Tongue (tissue), 2 donors: ENCODE data around the gene GNE. TPM values are rescaled to one million over a fixed set of nuclear protein-coding genes. Genes with fewer than 3 reads are reported as not detected.
"Not testable (repeated sequence)": the region's sequence is repeated elsewhere in the genome, so short reads cannot be mapped to it uniquely, and the experiment has no call there.

Source experiments
- DNase-seq: peaks from one replicate; pipeline ENCODE4 v3.0.0-alpha.2; 2015
- total RNA-seq: library from RNA; depleted of rRNA; stranded (reverse); fragments of >200 nt; gene quantifications from one replicate; pipeline ENCODE4 v1.2.3, GENCODE V29; 2014

The GNE gene
- total RNA-seq, 1 donor from 2014 or later, result 33.1 TPM

DNA sequence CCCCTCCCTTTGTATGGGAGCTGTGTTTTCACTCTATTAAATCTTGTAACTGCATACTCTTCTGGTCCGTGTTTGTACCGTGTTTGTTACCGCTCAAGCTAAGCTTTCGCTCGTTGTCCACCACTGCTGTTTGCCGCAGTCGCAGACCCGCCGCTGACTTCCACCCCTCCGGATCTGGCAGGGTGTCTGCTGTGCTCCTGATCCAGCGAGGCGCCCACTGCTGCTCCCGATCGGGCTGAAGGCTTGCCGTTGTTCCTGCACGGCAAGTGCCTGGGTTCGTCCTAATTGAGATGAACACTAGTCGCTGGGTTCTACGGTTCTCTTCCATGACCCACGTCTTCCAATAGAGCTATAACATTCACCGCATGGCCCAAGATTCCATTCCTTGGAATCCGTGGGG lies 6.6 kb upstream of the GNE start:
- no peak for DNase-seq

DNA sequence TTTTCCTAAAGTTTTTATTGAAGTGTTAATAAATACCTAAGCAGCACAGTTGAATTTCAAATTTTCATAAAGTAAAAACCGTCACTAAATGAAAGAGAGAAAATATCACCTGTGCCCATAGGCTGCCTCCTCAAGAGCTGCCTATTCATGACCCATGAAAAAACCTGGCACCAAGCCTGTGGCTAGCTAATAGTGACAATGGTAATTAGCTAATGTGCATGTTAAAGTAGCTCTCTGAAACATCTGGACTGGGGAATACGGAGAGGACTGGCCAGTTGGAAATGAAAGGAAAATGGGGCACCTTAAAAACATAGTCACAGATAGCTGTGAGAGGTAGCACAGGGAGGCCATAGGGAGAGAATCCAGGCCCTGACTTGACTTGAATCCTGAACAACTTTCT lies 5.4 kb upstream of the GNE start:
- DNase-seq, result no peak

DNA sequence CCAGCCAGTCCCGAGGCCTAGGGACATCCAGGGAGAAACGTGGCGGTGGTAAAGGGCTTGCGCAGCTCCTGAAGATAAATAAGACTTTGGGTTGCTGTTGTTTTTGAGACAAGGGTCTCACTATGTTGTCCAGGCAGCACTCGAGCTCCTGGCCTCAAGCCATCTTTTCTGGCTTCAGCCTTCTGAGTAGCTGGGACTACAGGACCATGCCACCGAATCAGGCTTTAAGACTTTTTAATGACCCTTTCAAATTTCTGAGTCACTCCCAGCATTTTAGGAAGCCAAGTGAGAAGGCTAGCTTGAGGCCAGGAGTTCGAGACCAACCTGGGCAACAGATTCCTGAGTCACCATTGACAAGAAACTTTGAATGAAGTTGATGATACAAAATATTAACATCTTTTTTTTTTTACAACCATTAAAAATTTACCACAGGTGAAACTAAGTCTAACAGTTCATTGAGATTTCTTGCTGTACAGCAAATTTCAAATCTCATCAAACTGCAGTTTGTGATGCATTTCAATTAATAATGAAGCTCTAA lies 817 bp upstream of the GNE start:
- DNase-seq, result no peak

DNA sequence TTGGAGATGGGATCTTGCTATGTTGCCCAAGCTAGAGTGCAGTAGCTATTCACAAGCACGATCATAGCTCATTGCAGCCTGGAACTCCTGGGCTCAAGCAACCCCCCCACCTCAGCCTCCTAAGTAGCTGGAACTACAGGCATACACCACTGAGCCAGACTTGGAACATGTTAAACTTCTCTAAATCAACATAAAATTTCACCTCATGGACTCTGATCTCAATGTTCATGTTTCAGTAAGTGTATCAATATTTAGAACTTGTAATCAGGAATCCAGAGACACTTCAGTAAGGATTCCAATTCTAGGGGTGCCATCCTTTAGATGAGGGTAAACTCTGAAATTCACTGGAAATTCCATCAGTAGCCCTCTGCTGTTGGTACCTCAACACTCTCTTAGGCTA lies 6.8 kb downstream of the GNE start:
- DNase-seq, result no peak

DNA sequence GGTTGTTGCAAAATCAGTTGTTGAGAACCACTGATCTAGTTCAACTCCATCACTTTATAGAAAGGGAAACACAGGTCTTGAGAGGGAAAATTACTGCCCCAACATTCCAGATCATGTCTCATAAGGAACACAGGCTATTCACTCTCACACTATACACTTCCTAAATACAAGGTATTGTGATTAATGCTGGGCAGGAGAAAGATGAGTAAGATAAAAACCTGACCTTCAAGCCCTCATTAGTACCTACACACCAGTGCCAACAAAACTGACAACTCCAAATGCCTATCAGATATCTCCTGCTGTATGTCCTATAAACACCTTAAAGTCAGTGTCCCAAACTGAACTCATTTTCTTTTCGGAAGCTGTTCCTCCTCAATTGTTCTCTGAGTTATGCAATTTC lies 8.2 kb downstream of the GNE start:
- DNase-seq, result no peak

DNA sequence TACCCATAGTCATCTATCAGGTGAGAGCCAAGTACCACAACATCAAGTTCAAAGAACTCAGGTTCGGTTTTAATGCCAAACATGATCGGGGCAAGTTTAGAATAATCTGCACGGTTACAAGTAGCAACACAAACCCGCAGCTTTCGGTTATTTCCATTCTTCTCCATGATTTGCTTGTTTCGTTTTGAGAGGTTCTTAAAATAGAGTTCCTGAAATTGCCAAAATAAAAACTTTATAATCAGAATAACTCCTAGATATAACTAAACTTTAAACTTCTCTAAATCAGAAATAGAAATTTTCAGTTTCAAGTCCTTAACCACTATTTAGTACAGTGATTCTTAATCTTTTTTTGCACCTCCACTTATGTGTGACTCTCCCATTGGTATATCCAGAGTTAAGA lies 9.1 kb downstream of the GNE start:
- DNase-seq, result no peak

DNA sequence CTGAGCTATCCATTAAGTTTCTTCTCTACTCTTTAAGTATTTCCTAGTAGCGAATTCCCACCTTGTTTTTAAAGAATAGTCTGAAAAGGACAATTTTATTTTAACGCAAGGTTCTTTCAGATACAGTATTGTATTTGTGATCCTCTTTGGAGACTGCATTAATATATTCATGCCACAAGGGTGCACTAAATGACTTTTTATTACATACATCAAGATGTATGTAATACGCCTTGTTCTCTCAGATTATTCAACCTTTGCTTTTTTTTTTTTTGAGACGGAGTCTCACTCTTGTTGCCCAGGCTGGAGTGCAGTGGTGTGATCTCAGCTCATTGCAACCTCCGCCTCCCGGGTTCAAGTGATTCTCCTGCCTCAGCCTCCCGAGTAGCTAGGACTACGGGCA lies 10.2 kb downstream of the GNE start:
- peak; percentile 54 for DNase-seq

DNA sequence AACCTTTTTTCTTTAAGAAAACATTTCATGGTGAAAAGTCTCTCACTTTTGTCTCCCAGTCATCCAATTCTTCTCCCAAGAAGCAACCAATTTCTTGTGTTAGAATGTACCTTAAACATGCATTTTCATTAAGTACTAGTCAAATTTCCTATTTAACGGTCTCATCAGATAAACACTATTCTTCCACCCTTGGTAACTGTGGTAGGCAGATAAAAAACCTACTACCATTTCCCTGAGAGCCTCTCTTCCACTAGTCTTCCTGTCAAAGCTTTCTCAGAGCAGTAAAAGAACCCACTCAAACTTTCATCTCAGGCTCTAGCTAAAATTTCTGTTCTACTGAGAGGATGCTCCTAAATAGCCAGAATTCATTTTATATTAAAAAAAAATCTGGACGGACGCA lies 10.9 kb downstream of the GNE start:
- no peak for DNase-seq

DNA sequence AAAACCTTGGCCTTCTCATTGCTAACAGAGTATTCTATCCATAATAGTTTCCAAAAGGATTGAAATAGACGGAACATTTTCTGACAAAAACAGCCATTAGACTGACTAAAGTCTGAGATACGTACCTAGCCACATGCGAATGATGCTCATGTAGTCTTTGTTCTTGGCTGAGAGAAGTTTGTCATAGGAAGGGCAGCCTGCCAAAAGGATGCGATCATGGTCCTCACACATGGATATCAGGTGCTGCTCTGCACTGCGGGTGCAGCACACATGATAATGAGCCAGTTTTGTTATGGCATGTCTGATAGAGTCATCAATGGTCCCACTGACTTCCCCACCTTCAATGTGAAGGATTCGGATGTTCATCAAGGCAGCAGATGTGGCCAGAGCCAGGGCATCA lies 12.3 kb downstream of the GNE start:
- DNase-seq, result no peak

DNA sequence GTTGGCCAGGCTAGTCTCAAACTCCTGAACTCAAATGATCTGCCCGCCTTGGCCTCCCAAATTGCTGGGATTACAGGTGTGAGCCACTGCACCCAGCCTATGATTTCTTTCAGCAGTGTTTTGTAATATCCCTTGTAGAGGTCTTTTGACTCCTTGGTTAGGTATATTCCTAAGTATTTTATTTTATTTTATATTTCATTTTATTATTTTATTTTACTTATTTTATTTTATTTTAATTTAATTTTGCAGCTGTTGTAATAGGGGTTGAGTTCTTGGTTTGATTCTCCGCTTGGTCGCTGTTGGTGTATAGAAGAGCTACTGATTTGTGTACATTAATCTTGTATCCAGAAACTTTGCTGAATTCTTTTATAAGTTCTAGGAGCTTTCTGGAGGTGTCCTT lies 18.6 kb downstream of the GNE start:
- DNase-seq, result not testable (repeated sequence)

DNA sequence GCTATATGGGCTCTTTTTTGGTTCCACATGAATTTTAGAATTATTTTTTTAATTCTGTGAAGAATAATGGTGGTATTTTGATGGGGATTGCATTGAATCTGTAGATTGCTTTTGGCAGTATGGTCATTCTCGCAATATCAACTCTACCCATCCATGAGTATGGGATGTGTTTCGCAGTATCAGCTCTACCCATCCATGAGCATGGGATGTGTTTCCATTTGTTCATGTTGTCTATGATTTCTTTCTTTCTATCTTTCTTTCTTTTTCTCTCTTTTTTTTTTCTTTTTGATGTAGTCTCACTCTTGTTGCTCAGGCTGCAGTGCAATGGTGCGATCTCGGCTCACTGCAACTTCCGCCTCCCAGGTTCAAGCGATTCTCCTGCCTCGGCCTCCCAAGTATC lies 19.0 kb downstream of the GNE start:
- not testable (repeated sequence) for DNase-seq

DNA sequence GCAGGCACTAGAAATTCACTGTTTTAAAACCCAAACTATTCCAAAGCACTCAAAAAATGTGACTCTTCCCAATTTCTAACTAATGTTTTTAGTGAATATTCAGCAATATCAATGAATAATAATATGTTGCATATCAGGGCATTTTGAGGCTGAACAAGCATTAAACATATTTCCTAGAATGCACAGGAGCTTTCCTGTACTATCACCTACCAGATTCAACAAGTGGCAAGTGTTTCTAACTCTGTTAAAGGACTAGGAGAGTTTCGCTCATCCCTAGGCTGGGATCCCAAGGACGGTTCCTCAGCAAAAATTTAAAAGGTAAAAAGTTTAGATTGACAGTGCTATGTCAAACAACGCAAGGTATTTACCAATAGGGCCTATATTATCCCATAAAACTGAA lies 21.0 kb downstream of the GNE start:
- DNase-seq, result no peak

DNA sequence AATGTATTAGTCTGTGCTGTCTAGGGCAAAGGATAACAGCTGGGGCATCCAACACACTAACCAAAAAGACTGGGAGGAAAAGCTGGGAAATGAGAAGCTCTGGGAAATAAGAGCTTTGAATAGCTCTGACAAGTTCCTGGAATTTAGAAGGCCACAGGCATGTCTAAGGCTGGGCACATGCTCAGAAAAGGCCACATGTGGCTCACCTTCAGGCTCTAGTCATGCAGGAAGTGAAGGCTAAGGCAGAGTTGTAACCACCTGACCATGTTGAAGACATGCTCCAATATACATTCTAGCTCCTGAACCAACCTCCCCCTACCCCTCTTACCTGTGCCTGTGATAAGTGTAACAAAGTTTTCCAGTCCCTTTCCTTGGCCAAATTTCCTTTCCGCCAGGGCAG lies 35.8 kb downstream of the GNE start:
- DNase-seq, result no peak

DNA sequence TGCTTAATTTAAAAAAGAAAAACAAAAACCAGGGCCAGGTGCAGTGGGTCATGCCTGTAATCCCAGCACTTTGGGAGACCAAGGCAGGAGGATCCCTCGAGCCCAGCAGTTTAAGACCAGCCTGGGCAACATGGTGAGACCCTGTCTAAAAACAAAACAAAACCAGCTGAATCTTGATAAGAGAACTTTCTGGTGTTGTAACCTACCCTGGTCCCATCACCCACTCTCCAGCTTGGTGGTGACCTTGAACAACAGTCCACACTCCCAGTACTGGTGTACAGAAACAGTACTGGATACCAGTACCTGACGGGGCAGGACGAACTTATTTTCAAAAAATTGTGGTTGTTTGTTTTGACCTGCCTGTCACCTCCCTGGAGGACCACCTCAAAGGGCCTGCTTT lies 36.6 kb downstream of the GNE start:
- DNase-seq, result no peak

DNA sequence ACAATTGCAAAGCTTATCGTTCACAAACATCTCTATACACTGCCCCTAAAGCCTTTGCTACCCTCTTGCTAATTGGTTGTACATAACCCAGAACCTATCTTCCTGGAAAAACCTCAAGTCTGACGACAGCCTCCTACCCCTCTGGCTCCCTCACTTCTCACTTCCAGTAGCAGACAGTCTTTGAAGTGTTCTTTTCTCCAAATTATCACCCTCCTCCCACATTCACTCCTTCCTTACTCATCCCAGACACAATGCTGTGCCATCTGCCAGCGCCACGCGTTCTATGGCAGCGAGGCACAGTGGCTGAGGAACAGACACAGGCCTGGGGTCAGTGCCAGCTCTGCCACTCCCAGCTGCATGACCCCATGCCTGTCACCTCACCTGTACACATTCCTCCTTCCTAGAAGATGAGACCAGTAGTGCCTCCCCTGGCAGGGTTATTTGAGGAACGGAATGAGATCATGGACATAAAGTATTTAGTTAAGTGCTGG lies 39.8 kb downstream of the GNE start:
- no peak for DNase-seq

DNA sequence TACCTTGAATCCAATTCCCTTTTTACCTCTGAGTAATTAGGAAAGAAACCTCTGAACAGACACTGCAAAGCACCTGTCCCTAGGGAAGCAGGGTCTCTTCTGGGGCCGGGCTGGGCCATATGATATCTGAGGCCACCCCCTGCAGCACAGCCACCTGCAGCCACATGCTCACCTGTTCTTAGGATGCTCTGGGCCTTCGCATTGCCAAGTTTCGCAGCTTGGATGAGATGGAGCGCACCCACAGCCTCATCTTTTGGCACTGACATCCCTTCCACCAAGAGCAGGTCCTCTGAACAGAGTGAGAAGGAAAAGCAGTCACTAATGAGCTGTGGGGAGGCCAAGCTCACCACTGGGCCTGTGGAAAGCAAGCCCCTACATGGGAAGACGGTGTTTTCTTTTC lies 40.2 kb downstream of the GNE start:
- no peak for DNase-seq

DNA sequence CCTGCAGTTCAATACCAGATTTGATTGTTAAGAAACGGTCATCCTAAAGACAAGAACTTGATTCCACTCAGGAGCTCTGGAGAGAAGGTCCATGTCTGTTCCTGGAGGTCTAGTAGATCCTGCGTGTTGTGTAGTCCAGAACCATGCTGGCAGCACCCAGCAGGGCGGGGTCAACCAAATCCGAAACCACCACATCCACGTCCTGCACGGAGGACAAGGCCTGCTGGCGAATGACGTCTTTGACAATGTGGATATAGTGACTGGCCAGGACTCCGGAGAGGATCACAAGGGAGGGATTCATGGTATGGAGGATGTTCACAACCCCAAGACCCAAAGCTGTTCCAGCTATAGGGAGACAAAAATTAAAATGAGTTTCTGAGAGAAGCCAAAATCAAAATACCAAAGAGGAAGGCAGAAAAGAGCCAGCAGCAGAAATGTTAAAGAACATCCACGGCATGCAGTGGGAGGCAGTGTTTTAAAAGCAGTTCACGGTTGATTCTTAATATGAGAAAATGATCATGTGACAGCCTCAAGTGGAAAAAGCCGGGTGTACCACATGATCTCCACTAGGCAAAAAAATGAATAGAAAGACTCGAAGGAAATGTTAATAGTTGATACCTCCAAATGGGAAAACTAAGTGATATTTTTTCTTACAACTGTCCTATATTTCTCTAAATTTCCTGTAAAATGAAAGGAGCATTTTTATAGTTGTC lies 40.8 kb downstream of the GNE start:
- DNase-seq, result no peak

DNA sequence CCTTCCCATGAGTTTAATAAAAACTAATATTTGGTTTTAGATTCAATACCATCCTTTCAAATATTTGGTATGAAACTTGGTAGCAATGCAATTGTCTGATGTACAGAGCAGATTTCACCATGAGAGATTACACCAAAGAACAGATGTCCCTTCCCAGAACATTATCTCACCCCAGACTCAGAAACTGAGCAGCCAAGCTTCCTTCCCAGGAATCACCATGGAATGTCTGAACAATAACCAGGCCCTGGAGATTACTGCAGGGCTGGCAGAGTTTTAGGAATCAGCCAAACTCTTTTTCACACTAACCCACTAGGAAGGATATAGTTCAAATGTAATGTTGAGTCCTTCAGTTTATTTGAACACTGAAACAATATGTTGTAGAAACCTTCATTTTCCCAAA lies 43.7 kb downstream of the GNE start:
- DNase-seq, result peak; percentile 31

DNA sequence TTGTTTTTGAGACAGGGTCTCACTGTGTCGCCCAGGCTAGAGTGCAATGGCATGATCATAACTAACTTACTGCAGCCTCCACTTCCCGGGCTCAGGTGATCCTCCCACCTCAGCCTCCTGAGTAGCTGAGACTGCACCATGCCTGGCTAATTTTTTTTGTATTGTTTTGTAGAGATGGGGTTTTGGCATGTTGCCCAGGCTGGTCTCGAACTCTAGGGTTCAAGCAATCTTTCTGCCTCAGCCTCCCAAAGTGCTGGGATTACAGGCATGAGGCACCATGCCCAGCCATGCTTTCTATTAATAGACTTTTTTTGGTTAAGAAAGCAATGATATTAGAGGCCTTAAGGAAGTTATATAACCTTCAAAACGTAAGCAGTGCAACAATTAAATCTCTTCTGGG lies 44.3 kb downstream of the GNE start:
- no peak for DNase-seq

DNA sequence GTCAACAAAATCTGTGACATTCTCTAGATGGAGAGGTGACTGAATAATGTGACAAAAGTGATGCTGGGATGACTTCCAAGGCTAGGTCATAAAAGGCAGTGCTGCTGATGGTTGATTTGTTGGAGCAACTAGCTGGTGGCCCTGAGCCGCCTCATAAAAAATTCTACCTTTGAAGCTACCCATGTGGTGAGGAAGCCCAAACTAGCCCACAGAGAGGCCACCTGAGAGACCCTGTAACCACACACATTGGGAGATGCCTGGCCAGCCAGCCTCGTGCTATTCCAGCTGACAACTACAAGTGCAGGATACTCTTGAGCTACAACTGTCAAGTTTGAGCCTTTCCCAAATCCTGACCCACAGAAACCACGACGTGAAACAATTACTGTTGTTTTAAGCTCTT lies 44.9 kb downstream of the GNE start:
- no peak for DNase-seq

DNA sequence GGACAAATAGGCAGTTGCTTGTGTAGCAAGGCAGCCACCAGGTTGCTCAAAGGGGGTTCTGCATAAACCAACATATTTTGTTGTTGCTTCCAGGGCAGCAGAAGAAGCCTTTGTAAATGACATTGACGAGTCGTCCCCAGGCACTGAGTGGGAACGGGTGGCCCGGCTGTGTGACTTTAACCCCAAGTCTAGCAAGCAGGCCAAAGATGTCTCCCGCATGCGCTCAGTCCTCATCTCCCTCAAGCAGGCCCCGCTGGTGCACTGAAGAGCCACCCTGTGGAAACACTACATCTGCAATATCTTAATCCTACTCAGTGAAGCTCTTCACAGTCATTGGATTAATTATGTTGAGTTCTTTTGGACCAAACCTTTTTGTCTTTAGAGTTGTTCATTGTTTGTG lies 46.7 kb downstream of the GNE start:
- no peak for DNase-seq

DNA sequence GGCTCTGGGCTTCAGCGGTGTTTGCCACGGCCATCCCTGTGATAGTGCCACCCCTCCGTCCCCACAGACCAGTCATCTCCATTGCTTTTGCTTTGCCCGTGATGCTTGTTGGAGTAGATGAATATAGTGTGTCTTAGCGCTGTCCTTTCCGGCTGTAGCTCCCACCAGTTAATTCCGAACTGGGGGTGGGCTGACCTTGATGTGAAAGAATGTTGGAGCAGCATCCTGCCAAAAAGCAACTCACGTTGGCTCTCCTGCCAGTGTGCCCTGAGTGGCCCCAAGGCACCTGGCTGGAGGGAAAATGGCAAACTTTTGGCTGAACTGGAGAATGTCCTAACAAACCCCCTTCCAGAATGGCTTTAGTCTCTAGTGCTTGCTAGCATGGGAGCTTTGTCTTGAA lies 47.5 kb downstream of the GNE start:
- DNase-seq, result no peak

DNA sequence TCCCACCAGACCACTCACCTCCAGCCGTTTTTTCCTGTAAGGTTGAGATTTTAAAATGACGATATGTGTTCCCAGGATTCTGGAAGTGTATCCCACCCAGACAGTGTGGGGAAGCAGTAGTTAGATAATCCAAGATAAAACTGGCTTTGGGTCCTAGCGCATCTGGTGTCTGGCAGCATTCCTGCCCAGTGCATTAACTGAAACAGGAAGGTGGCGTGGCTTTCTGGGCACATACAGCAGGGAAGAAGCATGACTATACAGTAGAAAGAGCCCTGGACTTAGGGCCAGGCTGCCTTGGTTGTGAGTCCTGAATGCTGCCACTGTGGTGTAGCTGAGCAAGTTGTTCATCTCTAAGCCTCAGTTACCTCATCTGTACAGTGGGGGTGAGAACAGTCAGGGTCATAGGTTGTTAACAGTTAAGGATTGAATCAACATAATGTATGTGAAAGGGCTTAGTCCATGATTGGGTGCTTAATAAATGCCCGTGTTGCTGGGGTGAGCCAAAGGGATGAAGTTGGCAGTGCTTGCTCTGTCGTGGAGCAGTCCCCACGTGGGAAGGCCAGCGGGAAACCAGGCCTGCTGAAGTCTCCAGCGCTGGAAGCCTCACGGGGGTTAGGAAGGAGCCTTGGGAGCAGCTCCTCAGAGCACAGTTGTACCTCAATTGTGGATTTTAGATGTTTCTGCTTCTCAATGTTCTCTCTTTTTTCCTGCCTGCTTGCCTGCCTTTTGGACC lies 49.6 kb downstream of the GNE start:
- no peak for DNase-seq

DNA sequence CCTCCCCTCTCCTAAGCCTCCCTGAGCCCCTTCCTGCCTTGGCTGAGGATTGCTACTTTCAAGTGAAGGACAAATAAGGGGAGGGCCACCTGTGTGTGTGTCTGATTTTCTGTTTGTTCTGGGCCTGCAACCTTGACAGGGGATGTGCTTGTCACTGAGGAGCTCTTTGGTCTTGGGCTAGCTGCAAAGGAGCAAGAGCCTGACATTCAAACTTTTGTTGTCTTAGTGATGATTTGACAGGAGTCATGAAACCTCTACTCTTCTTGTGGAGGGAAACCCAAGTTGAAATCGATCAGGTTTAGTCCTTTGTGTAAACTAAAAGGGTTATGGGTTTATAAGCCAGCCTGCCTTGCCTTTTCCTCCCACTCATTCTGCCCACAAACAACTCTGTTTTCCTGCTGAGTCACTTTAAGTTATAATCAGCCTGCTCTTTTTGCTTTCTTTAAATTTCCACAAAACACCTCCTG lies 50.7 kb downstream of the GNE start:
- no peak for DNase-seq
